ENCODE measurements around the gene CFAP107. TPM values are rescaled to one million over a fixed set of nuclear protein-coding genes. Genes with fewer than 3 reads are reported as not detected.
"Not testable (repeated sequence)": the region's sequence is repeated elsewhere in the genome, so short reads cannot be mapped to it uniquely, and the experiment has no call there.

CFAP107 gene
- polyA plus RNA-seq, 1 experiment, result 0.04 TPM

DNA sequence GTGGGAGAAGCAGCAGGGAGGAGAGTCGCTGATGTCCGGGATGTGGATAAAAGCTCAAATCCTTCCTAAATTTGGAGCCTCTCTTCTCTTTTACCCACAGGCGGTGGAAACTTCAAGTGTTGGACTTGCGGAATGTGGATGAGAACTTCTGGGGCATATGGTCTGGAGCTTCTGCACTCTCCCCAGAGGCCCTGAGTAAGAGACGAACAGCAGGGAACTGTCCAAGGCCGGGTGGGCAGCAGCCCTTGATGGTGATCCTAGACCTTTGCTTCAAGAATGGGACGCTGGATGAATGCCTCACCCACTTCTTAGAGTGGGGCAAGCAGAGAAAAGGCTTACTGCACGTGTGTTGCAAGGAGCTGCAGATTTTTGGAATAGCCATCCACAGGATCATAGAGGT, 29.4 kb downstream of the CFAP107 start:
- H3K4me3 ChIP-seq (ENCODE audit: low read depth, low read length), result no peak overlapping the region
- DNase-seq (ENCODE audit: low read depth), result no peak
- no peaks in the 10 kb centered on the region for H3K36me3 ChIP-seq (ENCODE audit: control insufficient read depth, insufficient read depth, low read length)
- ChIA-PET CTCF (interaction anchor here (0.8 kb wide), 1 partner anchor 21 kb away, joined by 3 read pairs; no protein-coding TSS in a partner anchor), POLR2A (no interaction called here)
- no peaks in the 10 kb centered on the region for H3K27me3 ChIP-seq (ENCODE audit: control insufficient read depth, insufficient read depth, low read length)
- TF ChIP-seq, protein P1, sequence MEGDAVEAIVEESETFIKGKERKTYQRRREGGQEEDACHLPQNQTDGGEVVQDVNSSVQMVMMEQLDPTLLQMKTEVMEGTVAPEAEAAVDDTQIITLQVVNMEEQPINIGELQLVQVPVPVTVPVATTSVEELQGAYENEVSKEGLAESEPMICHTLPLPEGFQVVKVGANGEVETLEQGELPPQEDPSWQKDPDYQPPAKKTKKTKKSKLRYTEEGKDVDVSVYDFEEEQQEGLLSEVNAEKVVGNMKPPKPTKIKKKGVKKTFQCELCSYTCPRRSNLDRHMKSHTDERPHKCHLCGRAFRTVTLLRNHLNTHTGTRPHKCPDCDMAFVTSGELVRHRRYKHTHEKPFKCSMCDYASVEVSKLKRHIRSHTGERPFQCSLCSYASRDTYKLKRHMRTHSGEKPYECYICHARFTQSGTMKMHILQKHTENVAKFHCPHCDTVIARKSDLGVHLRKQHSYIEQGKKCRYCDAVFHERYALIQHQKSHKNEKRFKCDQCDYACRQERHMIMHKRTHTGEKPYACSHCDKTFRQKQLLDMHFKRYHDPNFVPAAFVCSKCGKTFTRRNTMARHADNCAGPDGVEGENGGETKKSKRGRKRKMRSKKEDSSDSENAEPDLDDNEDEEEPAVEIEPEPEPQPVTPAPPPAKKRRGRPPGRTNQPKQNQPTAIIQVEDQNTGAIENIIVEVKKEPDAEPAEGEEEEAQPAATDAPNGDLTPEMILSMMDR (IDR thresholded peaks at IDR 0.05; ENCODE audit: insufficient read depth, low read depth, low read length), result no peak

DNA sequence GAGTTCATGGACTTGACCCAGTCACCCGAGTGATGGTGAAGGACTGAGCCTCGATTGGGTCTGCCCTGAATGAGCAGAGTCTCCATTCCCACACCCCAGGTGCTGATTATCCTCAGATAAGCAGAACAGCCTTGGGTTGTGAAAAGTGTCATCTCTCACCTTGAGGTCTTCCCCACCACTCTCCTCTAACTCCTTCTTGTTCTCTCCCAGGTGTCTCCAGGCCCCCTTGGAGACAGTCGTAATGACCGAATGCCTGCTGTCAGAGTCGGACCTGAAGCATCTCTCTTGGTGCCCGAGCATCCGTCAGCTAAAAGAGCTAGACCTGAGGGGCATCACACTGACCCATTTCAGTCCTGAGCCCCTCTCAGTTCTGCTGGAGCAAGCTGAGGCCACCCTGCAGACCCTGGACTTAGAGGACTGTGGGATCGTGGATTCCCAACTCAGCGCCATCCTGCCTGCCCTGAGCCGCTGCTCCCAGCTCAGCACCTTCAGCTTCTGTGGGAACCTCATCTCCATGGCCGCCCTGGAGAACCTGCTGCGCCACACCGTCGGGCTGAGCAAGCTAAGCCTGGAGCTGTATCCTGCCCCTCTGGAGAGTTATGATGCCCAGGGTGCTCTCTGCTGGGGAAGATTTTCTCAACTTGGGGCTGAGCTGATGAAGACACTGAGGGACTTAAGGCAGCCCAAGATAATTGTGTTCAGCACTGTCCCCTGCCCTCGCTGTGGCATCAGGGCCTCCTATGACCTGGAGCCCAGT, 31.0 kb downstream of the CFAP107 start:
- Histone ChIP-seq H3K36me3 (ENCODE audit: control insufficient read depth, insufficient read depth, low read length) (no peaks in the 10 kb centered on the region), H3K4me3 (ENCODE audit: low read depth, low read length) (no peak overlapping the region), H3K27me3 (ENCODE audit: control insufficient read depth, insufficient read depth, low read length) (no peaks in the 10 kb centered on the region)
- TF ChIP-seq, protein P1 (IDR thresholded peaks at IDR 0.05; ENCODE audit: insufficient read depth, low read depth, low read length), result no peak
- DNase-seq (ENCODE audit: low read depth), result no peak
- ChIA-PET CTCF (no interaction called here), POLR2A (no interaction called here)

DNA sequence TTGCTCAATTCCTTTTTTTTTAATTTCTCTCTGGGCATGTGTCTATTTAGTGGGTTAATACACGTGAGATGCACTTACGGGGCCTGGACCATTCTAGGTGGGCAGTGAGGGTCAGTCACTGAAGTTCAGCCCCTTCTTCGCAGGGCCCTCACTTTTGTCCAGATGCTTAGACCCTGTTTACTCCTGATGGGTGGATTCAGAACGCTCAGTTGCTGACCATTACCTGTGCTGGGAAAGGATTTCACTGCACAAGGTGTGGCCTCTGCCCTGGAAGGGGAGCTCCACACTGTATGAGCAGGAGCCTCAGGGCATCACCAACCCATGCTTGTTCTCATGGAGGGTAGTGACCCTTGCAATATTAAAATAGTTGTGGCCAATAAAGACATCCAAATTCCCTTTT, 32.1 kb downstream of the CFAP107 start:
- Histone ChIP-seq H3K36me3 (ENCODE audit: control insufficient read depth, insufficient read depth, low read length) (no peaks in the 10 kb centered on the region), H3K4me3 (ENCODE audit: low read depth, low read length) (no peak overlapping the region), H3K27me3 (ENCODE audit: control insufficient read depth, insufficient read depth, low read length) (no peaks in the 10 kb centered on the region)
- DNase-seq (ENCODE audit: low read depth), result no peak
- TF ChIP-seq, protein P1 (IDR thresholded peaks at IDR 0.05; ENCODE audit: insufficient read depth, low read depth, low read length), result no peak
- POLR2A ChIA-PET, result no interaction called here
- CTCF ChIA-PET, result no interaction called here

DNA sequence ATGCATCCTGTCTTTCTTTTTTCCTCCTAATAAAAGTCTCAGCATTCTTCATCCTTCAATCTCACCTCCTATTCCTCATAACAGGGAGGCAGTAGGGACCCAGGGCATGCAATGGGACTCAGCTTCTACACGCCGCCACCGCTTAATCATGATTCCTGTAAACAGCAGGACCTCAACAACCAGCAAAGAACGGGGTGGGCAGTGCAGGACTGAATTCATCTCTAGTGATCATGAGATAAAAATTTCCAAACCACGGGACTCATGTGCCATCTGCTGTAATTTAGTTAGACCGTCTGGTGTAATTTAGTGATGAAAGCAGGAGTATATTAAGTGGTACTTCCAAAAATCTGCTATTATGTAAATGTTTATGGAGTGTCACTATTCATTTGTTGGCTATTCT, 32.9 kb downstream of the CFAP107 start:
- no peaks in the 10 kb centered on the region for H3K36me3 ChIP-seq (ENCODE audit: control insufficient read depth, insufficient read depth, low read length)
- no peak overlapping the region for H3K4me3 ChIP-seq (ENCODE audit: low read depth, low read length)
- ChIA-PET CTCF (interaction anchor here (0.6 to 0.7 kb wide), 2 partner anchors 120 to 465 kb away, joined by 3 to 5 read pairs; no protein-coding TSS in a partner anchor), POLR2A (no interaction called here)
- no peak for DNase-seq (ENCODE audit: low read depth)
- TF ChIP-seq, protein P1 (IDR thresholded peaks at IDR 0.05; ENCODE audit: insufficient read depth, low read depth, low read length), result no peak
- H3K27me3 ChIP-seq (ENCODE audit: control insufficient read depth, insufficient read depth, low read length), result no peaks in the 10 kb centered on the region

DNA sequence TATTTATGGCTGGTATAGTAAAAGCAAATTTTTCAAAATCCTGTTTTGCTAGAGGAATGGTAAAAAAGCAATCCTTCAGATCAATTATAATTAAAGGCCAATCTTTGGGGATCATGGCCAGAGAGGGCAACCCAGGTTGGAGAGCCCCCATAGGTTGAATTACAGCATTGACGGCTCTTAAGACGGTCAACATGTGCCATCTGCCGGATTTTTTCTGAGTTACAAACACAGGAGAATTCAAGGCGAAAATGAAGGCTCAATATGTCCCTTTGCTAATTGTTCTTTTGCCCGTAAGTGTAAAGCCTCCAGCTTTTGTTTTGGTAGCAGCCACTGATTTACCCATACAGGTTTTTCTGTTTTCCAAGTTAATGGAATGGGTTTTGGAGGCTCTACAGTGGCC, 35.5 kb downstream of the CFAP107 start:
- H3K27me3 ChIP-seq (ENCODE audit: control insufficient read depth, insufficient read depth, low read length); H3K4me3 ChIP-seq (ENCODE audit: low read depth, low read length); DNase-seq (ENCODE audit: low read depth); POLR2A ChIA-PET; H3K36me3 ChIP-seq (ENCODE audit: control insufficient read depth, insufficient read depth, low read length); CTCF ChIA-PET: not testable (repeated sequence)

DNA sequence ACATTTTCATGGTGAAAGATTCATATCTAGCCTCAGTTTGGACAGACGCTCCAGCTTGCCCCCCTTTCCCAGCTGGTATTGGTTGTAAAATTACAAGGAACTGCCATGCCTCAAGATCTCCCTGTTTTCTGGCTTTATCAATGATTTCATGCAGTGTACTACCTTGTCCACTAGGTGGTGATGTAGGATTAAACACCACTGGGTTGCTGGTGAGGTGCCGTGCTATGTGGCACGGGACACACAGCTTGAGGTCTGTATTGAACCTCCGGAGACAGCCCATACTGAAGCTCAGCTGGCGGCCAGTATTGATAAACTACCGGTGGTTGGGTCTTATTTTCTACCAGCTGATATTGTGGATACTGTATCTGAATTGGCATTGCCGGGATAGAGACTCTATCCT, 37.8 kb downstream of the CFAP107 start:
- POLR2A ChIA-PET; H3K36me3 ChIP-seq (ENCODE audit: control insufficient read depth, insufficient read depth, low read length); H3K27me3 ChIP-seq (ENCODE audit: control insufficient read depth, insufficient read depth, low read length); H3K4me3 ChIP-seq (ENCODE audit: low read depth, low read length); DNase-seq (ENCODE audit: low read depth); CTCF ChIA-PET: not testable (repeated sequence)
- TF ChIP-seq, protein P1 (IDR thresholded peaks at IDR 0.05; ENCODE audit: insufficient read depth, low read depth, low read length), result 0 out of 2 replicates have a peak, but pooled peaks have one; percentile 9

DNA sequence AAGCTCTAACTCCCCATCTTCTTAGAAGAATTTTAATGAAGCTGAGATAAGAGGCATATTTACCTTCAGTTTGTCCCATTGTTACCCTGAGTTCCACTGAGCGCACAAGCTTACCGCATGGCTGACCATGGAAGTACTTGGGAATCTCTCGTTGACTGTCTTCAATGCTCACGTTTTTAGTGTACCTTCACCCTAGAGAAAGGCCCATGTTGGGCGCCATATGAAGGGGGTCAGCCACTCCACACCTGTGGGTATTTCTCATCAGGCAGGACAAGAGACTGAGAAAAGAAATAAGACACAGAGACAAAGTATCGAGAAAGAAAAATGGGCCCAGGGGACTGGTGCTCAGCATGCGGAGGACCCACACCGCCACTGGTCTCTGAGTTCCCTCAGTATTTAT, 38.7 kb downstream of the CFAP107 start:
- H3K27me3 ChIP-seq (ENCODE audit: control insufficient read depth, insufficient read depth, low read length); POLR2A ChIA-PET; DNase-seq (ENCODE audit: low read depth); CTCF ChIA-PET; H3K4me3 ChIP-seq (ENCODE audit: low read depth, low read length); H3K36me3 ChIP-seq (ENCODE audit: control insufficient read depth, insufficient read depth, low read length): not testable (repeated sequence)

DNA sequence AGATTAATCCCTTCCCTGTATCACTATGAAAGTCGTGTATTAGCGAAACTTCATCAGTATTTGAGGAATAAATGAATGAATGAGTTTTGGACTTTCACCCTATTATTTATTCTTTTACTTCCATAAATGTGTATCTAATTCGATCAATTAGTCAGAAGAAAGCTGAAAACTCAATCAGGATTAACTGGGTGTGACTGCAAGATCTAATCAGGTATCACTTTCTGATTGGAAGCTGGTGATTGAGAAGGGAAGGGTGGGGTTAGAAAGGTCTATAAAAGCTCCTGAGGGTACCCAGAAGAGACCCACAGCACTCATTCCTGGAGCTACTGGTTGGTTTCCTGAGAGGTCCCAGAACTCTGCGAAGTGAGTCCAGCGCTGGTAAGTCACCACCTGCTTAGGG, 45.1 kb downstream of the CFAP107 start, which contains the start of gene PRAMEF1:
PRAMEF1 (plus strand) TSS at position 301 of the 400 bp plus-strand sequence. CDS start 1,831 bp downstream, outside the sequence.
- CTCF ChIA-PET; H3K36me3 ChIP-seq (ENCODE audit: control insufficient read depth, insufficient read depth, low read length); H3K27me3 ChIP-seq (ENCODE audit: control insufficient read depth, insufficient read depth, low read length); H3K4me3 ChIP-seq (ENCODE audit: low read depth, low read length); POLR2A ChIA-PET; DNase-seq (ENCODE audit: low read depth): not testable (repeated sequence)
